NCI-H2227 (cell line): ENCODE results near the gene C7orf25.

ENCODE experiments used
- DNase-seq: peaks from one replicate; lab custom pipeline; 2025; ENCODE audit not compliant: unreplicated experiment; lab: John Stamatoyannopoulos, UW

Gene C7orf25

GRCh38 chr7:42878303-42878702, 33.6 kb downstream of the C7orf25 start:
- DNase-seq, result no peak

GRCh38 chr7:42877862-42878261, 34.0 kb downstream of the C7orf25 start:
- no peak for DNase-seq

- DNase-seq, result peak; percentile 26
Measured at GRCh38 chr7:42876182-42877068, 35.4 kb downstream of the C7orf25 start.

GRCh38 chr7:42869131-42870020, 42.5 kb downstream of the C7orf25 start:
- DNase-seq, result no peak

- no peak for DNase-seq
Measured at GRCh38 chr7:42868480-42868879, 43.4 kb downstream of the C7orf25 start.
